HG03460 (cell line): ENCODE data around the gene IL4I1.
A peak's percentile ranks its signal among the peaks of the same experiment; 100 is the strongest.

Experiments used
- ATAC-seq: cut with Tn5 transposase; IDR thresholded peaks from one replicate; pipeline ENCODE4 v1.9.1; 2021; ENCODE audit not compliant: unreplicated experiment

Gene IL4I1

DNA sequence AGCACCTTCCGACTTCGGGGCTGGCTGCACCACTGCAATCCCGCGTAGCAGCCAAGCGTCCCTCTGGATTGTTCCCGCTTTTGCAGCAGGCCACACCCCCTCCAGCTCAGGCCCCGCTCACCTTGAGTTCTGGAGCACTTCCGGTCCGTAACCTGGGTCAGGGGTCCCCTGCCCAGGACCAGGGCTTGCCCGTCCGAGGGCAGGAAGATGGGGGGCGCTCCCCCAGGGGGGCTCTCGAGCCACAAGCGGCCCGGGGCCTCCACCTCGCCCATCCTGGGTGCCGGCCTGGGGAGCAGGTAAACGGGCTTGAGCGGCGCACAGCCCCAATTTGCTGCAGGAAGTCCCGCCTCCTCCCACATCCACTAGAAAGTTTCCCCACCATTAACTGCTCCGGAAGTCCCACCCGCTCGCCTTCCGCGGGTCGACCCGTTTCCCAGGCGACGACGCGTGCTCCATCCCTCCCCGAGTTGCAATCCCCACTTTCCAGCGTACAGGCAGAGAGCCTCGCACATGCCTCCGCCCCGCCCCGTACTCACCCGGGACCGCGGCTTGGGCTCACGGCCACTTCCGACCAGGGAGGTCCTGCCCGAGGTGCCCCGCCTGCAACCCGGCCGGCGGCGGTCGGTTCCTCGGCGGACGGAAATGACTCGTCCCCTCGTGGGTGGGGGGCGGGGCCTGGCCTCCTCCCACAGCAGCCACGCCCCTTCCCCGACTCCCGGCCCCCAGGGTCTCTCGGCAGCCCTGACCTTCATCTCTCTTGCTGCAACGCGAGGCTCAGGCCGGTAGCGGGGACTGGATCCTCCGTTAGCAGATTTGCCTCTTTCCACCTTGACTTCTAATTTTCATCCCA is 29.5 kb downstream of the IL4I1 start, which contains the start of gene PNKP:
PNKP (minus strand) TSS at position 644 of the 850 bp plus-strand sequence; CDS start at position 272, 372 bp downstream.
- peak; percentile 34 for ATAC-seq

- no peak for ATAC-seq
Observed at GRCh38 chr19:49864890-49865289, 31.8 kb downstream of the IL4I1 start.

DNA sequence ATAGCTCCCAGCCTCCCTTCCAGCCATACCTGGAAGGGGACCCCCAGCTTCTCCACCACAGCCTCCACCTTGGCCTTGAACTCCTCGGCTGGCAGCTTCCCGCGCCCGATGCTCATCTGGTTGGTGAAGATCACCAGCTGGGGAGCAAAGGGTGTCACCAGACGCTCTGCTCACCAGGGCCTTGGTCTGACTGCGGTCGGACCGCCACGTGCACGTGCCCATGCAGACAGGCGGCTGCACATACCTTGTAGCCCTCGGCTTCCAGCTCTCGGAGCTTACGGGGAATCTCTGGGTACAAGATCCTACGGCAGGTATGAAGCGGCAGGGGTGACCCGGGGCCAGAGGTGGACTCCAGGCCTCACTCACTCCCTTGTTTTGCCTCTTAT is 32.8 kb downstream of the IL4I1 start:
- no peak for ATAC-seq

DNA sequence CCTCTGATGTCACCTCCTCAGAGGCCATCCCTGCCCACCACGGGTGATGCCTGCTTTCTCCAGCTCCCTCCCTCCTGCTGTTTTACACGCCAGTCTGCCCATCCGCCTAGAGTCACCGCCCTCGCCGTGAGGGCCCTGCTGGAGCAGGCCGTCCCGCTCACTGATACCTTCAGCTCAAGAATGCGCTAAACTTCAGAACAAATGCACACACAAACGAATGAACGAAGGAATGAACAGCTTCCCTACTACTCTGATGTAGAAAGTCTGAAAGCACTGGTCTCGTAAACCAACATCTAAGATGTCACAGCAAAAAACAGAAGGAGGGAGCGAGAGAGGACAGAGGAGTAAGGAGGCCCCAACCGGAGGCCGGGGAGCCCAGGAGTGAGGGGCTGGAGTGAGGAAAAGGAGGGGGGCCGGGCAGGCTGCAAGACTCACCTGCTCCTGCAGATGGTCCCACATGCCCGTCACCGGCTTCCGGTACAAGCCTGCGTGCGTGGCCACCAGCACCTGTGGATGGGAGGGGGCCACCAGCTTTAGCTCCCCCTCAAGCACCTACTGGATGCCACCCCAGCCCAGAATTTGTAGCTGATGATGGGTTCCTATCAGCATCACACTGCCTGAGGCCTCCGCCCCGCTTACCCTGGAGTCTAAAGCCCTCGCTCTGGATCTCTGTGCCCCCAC is 33.3 kb downstream of the IL4I1 start:
- ATAC-seq, result no peak

DNA sequence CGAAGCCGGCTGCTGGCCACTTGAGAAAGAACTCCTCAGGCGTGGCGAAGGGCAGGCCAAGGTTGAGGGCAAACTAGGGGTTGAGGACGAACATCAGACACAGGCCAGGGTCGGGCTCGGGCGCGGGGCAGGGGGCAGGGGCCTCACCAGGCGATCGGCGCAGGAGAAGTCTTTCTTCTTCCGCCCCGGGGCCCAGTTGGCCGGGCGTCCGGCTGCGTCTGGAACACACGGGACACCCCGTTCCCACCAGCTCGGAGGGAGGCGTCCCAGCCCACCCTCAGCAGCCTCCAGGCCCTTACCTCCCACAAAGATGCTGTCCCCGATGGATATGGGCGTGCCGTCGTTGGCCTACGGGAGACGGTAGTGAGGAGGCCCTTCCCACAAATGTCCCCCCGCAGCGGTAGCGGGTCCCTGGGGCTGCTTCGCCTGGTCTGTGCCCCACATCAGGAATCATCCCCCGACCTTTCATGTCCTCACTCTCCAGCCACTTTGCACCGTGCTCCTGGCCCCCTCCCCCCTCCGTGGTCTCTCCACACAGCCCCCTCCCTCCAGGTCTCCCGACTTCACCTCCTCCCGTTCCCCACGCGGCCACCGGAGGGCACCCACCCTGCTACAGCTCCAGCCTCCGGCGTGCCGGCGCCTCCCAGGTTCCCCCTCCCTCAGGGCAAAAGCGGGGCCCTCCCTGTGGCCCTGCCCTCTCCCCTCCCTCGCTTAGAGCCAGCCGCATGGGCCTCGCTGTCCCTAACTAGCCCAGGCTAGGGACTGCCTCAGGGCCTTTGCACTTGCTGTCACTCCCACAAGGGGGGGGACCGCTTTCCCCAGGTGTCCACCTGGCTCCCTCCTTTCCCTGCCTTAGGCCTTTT is 34.1 kb downstream of the IL4I1 start:
- ATAC-seq, result no peak

DNA sequence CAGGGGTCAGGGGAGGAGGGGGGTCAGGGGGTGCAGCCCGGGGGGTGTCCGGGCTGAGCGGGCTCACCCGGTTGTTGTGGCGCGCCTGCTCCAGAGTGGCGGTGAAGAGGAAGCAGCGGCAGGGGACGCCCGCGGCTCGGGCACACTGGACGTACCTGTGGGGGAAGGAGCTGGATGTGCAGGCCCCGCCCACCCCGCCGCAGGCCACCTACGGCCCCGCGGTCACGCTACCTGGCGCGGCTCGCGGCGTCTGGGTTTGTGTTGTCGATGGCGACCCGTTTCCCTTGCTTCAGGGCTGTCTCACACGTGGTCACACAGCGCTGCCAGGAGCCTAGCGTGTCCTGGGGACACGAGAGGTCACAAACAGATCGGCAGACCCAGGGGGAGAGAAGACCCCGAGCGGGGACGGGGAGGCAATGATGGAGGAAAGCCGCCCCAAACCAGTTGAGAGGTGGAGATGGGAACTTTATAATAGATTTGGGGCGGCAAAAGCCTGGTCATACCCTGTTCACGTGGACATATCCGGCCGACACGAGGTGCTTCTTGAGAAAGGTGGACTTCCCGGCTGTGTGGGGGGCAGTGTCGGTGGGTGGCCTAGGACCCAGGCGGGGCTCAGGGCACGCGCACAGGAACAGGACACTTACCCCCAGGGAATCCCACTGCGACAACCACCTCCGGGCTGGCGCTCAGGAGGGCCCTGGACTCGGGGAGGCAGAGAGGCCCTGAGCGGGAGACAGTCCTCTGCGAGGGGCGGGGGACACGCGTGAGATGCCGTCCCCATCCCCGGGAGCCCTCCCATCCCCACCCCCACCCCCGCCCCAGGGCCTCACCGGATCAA is 34.9 kb downstream of the IL4I1 start:
- ATAC-seq, result no peak

DNA sequence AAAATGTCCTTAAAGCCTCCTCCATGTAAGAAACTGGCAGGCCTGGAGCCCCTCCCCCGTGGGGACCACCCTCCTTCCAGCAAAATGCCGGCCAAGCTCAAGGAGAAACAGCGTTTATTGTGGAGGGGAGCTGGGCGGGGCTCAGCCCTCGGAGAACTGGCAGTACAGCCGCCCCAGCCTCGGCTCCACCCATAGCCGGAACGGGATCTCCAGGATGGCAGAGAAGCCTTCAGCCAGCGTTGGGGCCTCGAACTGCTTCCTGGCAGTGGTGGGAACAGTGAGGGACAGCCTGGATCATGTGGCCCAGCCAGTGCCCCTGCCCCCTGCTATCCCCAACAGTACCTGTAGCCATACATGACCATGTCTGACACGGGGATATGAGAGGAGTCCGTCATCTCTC is 35.6 kb downstream of the IL4I1 start:
- no peak for ATAC-seq

DNA sequence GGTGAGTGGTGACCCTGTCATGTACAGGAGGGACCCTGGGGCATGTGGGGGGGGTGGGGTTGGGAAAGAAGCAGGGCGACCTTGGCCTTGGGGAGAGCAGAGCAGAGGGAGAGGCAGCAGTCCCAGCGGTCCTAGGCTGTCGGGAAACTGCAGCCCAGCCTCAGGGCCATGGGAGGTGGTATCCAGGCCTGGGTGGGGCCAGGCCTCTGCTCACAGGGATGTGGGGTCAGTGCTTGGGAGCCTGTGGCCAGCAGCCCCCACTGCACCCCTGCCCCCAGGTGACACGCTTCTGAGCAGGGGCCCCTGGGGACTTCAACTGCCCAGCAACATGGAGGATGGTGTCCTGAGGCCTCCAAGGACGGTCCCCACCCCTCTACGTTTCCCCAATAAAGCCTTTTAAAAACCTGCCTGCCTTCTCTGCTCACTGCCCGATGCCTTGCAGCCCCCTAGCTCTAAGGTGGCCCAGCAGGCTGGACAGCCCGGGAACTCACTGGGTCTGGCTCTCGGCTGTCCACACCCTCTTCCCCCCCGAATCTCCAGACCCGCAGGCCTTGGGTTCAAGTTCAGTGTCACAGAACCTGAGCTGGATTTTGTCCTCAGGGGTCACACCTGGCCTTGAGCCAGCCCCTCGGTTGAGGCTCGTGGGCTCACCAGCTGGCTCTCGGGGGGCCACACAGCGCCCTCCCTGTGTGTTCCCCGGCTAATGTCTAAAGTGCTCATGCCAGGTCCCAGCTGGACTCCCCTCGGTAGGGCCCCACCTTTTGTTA is 36.2 kb downstream of the IL4I1 start:
- ATAC-seq, result no peak

- no peak for ATAC-seq
Observed at GRCh38 chr19:49859682-49860335, 36.9 kb downstream of the IL4I1 start.

DNA sequence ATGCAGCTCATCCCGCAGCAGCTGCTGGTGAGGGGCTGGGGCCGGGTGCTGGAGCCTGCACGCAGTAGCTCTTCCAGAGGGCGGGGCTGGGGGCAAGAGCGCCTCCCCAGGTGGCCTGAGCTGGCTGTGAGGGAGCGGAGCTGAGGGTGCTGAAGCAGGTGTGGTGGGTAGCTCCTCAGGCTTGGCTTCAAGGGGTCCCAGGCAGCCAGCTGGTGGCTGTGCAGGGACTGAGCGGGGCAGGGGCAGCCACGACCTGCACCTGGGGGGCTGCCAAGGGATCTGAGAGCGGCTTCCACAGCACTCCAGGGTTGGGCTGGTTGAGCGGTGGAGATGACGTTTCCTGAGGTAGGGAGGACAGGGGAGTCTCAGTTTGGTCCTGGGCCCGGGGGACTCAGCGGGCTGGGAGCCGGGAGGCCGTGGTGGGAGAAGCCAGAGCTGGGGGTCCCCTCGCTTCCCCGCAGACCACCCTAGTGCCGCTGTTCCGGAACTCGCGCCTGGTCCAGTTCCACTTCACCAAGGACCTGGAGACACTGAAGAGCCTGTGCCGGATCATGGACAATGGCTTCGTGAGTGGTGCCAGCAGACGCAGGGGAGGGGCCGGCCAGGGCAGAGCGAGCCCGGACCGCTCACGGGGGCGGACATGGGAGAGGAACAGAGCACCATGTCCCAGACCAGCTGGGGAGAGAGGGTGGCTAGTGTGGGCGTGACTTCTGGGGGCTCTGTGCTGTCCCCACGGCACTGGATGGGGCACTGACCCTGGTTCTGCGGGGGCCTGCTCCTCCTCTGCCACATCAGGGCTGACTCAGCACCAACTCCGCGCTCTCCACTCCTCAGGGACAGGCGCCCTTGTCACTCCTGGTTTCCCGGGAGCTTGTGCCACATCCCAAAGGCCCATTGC is 38.4 kb downstream of the IL4I1 start:
- no peak for ATAC-seq

DNA sequence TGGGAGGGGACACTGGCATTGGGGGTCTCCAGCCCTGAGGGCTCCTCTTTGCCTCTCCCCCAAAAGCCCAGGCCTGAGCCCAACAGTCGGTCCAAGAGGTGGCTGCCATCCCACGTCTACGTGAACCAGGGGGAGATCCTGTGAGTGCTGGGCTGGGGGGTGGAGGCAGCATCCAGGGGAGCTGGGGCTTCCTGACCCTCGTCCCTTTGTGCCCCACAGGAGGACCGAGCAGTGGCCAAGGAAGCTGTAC is 38.9 kb downstream of the IL4I1 start:
- ATAC-seq, result no peak

DNA sequence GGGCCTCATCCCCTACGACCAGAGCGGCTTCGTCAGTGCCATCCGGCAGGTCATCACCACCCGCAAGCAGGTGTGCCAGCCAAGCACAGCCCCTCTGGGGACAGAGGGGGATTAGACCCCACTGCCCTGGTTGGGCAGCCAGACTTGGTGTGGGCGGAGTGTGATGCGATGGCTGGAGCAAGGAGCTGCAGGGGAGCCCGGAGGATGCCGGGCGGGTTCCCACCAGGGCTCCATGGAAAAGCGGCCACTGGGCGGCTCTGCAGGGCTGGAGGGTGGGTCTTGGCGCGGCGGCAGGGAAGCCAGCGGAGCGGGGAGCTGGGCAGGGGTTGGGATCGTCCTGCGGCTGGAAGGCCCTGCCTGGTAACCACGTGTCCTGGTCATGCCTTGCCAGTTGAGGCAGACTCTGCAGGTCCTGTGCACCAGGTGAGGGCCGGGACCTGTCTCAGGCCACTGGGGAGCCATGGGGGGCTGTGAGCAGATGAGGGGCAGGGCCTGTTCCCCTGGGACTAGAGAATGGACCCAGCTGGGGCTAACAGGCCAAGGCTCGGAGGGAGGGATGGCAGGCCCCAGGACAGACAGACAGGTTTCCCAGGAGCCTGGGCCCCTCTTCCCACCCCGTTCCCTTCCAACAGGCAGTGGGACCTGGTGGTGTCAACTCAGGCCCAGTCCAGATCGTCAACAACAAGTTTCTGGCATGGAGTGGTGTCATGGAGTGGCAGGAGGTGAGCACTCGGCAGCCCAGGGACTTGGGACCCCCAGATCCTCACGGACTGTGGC is 39.4 kb downstream of the IL4I1 start:
- ATAC-seq, result no peak

- no peak for ATAC-seq
Observed at GRCh38 chr19:49856574-49857021, 40.1 kb downstream of the IL4I1 start.

DNA sequence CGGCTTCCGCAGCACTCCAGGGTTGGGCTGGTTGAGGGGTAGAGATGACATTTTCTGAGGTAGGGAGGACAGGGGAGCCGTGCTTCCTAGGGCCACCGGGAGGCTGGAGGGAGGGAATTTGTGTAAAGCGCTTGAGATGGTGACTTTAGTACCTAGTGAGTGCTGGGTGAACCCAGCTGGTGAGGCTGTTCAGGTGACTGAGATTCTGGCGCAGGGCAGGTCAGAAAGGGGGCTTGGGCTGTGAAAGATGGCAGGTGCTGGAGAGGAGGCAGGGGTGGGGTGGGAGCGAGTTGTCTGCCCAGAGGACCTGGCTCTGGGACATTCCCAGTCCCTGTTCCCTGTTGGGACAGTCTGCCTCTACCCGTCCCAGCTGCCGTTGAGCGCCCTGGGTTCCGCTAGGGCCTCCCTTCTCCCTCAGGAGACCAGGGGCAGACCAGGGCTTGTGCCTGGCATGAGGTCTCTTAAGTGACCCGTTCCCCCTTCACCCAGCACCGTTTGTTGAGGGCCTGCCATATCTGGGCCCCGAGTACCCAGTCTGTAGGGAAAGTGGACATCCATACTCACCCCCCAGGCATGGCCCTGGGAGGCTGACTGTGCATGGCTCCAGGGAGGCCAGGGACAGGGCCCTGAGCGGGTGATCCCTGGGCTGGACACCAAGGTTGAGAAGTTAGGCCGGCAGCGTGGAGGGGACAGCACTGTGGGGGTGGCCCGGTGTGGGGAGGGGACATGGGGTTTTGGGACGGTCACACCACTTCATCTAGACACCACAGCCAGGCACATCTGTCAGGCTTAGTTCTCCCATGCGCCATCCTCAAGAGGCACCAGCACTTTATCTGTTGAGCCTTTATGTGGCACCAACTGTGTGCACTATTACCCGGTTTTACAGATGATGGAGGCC is 40.8 kb downstream of the IL4I1 start:
- ATAC-seq, result no peak

DNA sequence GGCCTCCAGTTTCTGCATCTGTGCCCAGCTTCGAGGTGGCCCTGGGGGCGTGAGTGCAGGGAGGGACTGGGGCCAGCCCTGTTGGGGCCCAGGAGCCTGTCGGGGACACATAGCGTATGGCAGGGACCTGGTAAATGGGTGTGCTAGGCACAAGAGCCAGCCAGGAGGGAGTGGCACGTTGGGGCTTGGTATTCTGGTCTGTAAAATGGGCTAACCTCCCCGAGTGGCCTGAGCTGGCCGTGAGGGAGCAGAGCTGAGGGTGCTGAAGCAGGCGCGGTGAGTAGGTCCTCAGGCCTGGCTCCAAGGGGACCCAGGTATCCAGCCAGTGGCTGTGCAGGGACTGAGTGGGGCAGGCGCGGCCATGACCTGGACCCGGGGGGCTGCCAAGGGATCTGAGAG is 41.4 kb downstream of the IL4I1 start:
- ATAC-seq, result no peak

DNA sequence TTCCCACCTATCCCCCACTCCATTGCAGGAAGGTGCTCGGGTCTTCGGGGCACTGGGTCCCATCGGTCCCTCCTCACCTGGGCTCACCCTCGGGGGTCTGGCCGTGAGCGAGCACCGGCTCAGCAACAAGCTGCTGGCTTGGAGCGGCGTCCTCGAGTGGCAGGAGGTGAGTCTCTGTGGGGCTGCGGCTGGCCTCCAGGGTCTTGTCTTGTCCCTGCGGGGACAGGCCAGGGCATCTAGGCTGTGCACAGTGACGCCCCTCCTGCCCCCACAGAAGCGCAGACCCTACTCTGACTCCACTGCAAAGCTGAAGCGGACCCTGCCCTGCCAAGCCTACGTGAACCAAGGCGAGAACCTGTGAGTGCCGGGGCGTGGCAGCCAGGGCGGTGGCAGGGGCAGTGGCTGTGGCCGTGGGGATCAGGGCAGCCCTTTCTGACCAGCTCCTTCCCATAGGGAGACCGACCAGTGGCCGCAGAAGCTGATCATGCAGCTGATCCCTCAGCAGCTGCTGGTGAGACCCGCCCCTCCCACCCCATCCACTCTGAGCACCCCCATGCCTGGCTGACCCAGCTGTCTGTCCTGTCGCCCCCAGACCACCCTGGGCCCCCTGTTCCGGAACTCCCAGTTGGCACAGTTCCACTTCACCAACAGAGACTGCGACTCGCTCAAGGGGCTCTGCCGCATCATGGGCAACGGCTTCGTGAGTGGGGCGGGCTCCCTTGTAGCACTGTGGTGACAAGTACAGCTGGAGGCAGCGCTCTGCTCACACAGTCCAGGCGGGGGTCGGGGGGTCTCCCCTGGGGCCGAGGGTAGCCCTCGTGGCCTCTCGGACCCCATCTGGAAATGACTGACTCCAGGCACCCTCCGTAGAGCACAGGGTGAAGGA is 42.1 kb downstream of the IL4I1 start:
- no peak for ATAC-seq
